ENCODE measurements around the gene CTLA4.

- no peak for TF ChIP-seq CTCF (IDR thresholded peaks at IDR 0.05 in 2 of 3, conservative IDR thresholded peaks at IDR 0.05 in 1 of 3; ENCODE audit: control insufficient read depth in 2 of 3, extremely low read depth in 1 of 3, insufficient read depth in 1 of 3, low read depth in 3 of 3, low read length in 3 of 3)
- TF ChIP-seq POLR2A (IDR thresholded peaks at IDR 0.05; ENCODE audit: low read depth, low read length): no peak
- TF ChIP-seq EZH2 (IDR thresholded peaks at IDR 0.05; ENCODE audit: borderline replicate concordance, control insufficient read depth, low read depth, low read length): no peak
- no peak for TF ChIP-seq FOXM1 (IDR thresholded peaks at IDR 0.05; ENCODE audit: low read depth, low read length)
- TF ChIP-seq TBL1XR1 (IDR thresholded peaks at IDR 0.05; ENCODE audit: low read depth, low read length): no peak
- no peak for TF ChIP-seq CREB1 (IDR thresholded peaks at IDR 0.05; ENCODE audit: low read depth)
- TF ChIP-seq ZNF24 (IDR thresholded peaks at IDR 0.05): no peak
- no peak for TF ChIP-seq RELB (IDR thresholded peaks at IDR 0.05; ENCODE audit: low read depth)
These were observed 49.2 kb downstream of the CTLA4 start for GRCh38 chr2:203916756-203917155.
